Heart right ventricle (tissue), 16 donors: ENCODE results near the gene CEP72. TPM values are rescaled to one million over a fixed set of nuclear protein-coding genes. Genes with fewer than 3 reads are reported as not detected.

Source experiments
- ATAC-seq, 8 donors: fragments of 200-7000 bp; cut with Tn5 transposase; one replicate each; pipeline ENCODE4 v1.9.1; 2020; ENCODE audit warnings: mild to moderate bottlenecking in 8 of 8, moderate library complexity in 8 of 8, moderate number of reproducible peaks in 1 of 8
- DNase-seq, 2 donors: peaks; one replicate each; pipeline ENCODE4 v3.0.0-alpha.2; 2020
- H3K27ac ChIP-seq, 10 donors: fragments of 200-600 bp; sonication (generic) in 2 of 10; one replicate each; pipeline versions ENCODE4 v1.5.0 to v1.8.0; 2020 to 2022; ENCODE audit warnings: mild to moderate bottlenecking in 3 of 10
- H3K27me3 ChIP-seq, 7 donors: fragments of 200-600 bp; one replicate each; pipeline ENCODE4 v1.8.0; 2021 to 2022; ENCODE audit warnings: mild to moderate bottlenecking in 2 of 7
- H3K36me3 ChIP-seq, 9 donors: fragments of 200-600 bp; sonication (generic) in 1 of 9; one replicate each; pipeline versions ENCODE4 v1.5.0 to v1.8.0; 2020 to 2022; ENCODE audit warnings: mild to moderate bottlenecking in 2 of 9
- H3K4me1 ChIP-seq, 9 donors: fragments of 200-600 bp; sonication (generic) in 1 of 9; one replicate each; pipeline versions ENCODE4 v1.5.0 to v1.8.0; 2020 to 2022; ENCODE audit warnings: mild to moderate bottlenecking in 4 of 9
- H3K4me3 ChIP-seq, 10 donors: fragments of 200-600 bp; sonication (generic) in 2 of 10; one replicate each; pipeline versions ENCODE4 v1.5.0 to v1.8.0; 2020 to 2022; ENCODE audit warnings: mild to moderate bottlenecking in 7 of 10, moderate library complexity in 2 of 10
- H3K9me3 ChIP-seq, 11 donors: fragments of 200-600 bp in 10 of 11; sonication (generic) in 2 of 11; one replicate each; pipeline versions ENCODE4 v1.5.0 to v1.8.0; 2013 to 2022; ENCODE audit warnings: mild to moderate bottlenecking in 2 of 11, control low read depth in 1 of 11, moderate library complexity in 1 of 11
- CTCF ChIP-seq, 9 donors: fragments of 200-600 bp; sonication (generic) in 2 of 9; IDR thresholded peaks; one replicate each; pipeline versions ENCODE4 v1.5.0 to v1.8.0; 2021 to 2022; ENCODE audit warnings: antibody characterized with exemption in 9 of 9, mild to moderate bottlenecking in 5 of 9, moderate library complexity in 1 of 9
- WGBS, 2 donors: extraction: QIAGEN DNeasy Blood & Tissue Kit; methylation state at CpG; one replicate each; pipeline ENCODE4 v1.1.7; 2013; ENCODE audit warnings: inconsistent platforms in 1 of 2; 5-methylcytosine and 5-hydroxymethylcytosine counted together
- intact Hi-C, 10 donors: fragments of 100-400 bp; cut with DNase I; formaldehyde crosslinking; loops; one replicate each; pipeline versions ENCODE4 v1.11.1 to v1.14.2; 2022
- polyA plus RNA-seq, 2 donors: library from polyadenylated mRNA; stranded (reverse); fragments of 200-250 nt; gene quantifications; one replicate each; pipeline ENCODE4 v1.2.3, GENCODE V29; 2013
- total RNA-seq, 10 donors: library from RNA; stranded (reverse); fragmentation: NEBNext Ultra II Directional in 3 of 10; extraction: Animal tissue kit (Norgen Biotek cat#: 25700) in 3 of 10; gene quantifications; one replicate each; pipeline versions ENCODE4 v1.2.1 to v1.2.4, GENCODE V29; 2021 to 2023
- donor health status: Arrhythmogenic right ventricular cardiomyopathy.
- donor health status: ischemic (EF 13 %, LVEDD 7.1; RV severe dilation, severe dysfunction).
- donor health status: healthy with polysubstance abuse.
- donor health status: DM: no; HTN: yes; CAD: no.
- donor health status: DM: no; HTN: no; CAD: no.
- donor health status: ischemic (EF 25% LVEDD 6.9; RV normal size, moderate dysfunction).
- donor health status: ischemic (EF 25% LVEDD 5.7; RV mildly dilated, moderate dysfunction).
- donor health status: healthy.
- donor health status: DM: yes; HTN: yes; CAD: no.
- donor health status: Ischemic cardiomyopathy.
- donor health status: ischemic (EF 35%, LVEDD 5.7; RV mildly dilated, moderate dysfunction).
- donor health status: nonischemic (EF 11% LVEDD 7.7; RV severe dilation, severe dysfunction).
- donor health status: DM: yes; HTN: yes; CAD: no.
- donor health status: PGD.
- donor health status: ischemic (EF 29% LVEDD 5.4; RV normal size, mild dysfunction).
- donor health status: nonischemic (EF 23%, LVEDD 6.1; RV moderate dilation, normal function).

The CEP72 gene
- total and polyA plus RNA-seq, 12 donors = 0.66 to 2.4 (median 1.4) TPM

GRCh38 chr5:644971-645370 is 32.8 kb downstream of the CEP72 start:
- Histone ChIP-seq H3K9me3 (no peaks in the 10 kb centered on the region), H3K36me3 (peaks cover 0 to 47% (median 4%) of the 10 kb centered on the region in 9 donors), H3K4me1 (no peaks in the 10 kb centered on the region), H3K27ac (no peak overlapping the region), H3K4me3 (no peak overlapping the region), H3K27me3 (no peaks in the 10 kb centered on the region)
- DNase-seq (no peak), ATAC-seq (no peak)
- intact Hi-C loops = no loop called here
- no peak for TF ChIP-seq CTCF (IDR thresholded peaks at IDR 0.05)
- WGBS, 2 donors = 95 to 97% methylated on average over 15 of the region's 15 CpGs

- H3K4me3 ChIP-seq = no peak overlapping the region
- TF ChIP-seq CTCF (IDR thresholded peaks at IDR 0.05) = no peak
- no peak overlapping the region for H3K27ac ChIP-seq
- H3K4me1 ChIP-seq = no peaks in the 10 kb centered on the region
- intact Hi-C loops = no loop called here
- ATAC-seq = no peak
- H3K36me3 ChIP-seq = peaks cover 0 to 43% (median 2%) of the 10 kb centered on the region in 9 donors
- no peaks in the 10 kb centered on the region for H3K9me3 ChIP-seq
- no peaks in the 10 kb centered on the region for H3K27me3 ChIP-seq
- DNase-seq = no peak
- 92 to 95% methylated on average over 13 of the region's 13 CpGs for WGBS, 2 donors
Measured at GRCh38 chr5:645421-645820, 33.3 kb downstream of the CEP72 start.

- TF ChIP-seq CTCF (IDR thresholded peaks at IDR 0.05) = no peak
Measured at GRCh38 chr5:646396-647201, 34.5 kb downstream of the CEP72 start.

GRCh38 chr5:647311-647710 is 35.2 kb downstream of the CEP72 start:
- no peak for ATAC-seq
- WGBS, 2 donors = 94 to 98% methylated on average over 4 of the region's 4 CpGs
- Histone ChIP-seq H3K9me3 (no peaks in the 10 kb centered on the region), H3K27me3 (no peaks in the 10 kb centered on the region), H3K36me3 (peaks cover 0 to 39% (median 0%) of the 10 kb centered on the region in 9 donors), H3K27ac (no peak overlapping the region), H3K4me3 (no peak overlapping the region), H3K4me1 (no peaks in the 10 kb centered on the region)
- TF ChIP-seq CTCF (IDR thresholded peaks at IDR 0.05) = no peak
- no peak for DNase-seq
- intact Hi-C loops = no loop called here

More at GRCh38 chr5:646396-647201, 34.5 kb downstream of the CEP72 start:
- WGBS, 2 donors = 93 to 95% methylated on average over 18 of the region's 18 CpGs
- Histone ChIP-seq H3K4me3 (no peak overlapping the region), H3K9me3 (no peaks in the 10 kb centered on the region), H3K27me3 (no peaks in the 10 kb centered on the region), H3K4me1 (no peaks in the 10 kb centered on the region), H3K27ac (no peak overlapping the region), H3K36me3 (peaks cover 0 to 34% (median 0%) of the 10 kb centered on the region in 9 donors)
- intact Hi-C loops = no loop called here
- ATAC-seq = peak in 1 of 8 donors; percentile 35
- peak in 1 of 2 donors; percentile 2 for DNase-seq
